Loucy (cell line): ENCODE results near the gene PDGFB.

Source experiments
- H2AFZ ChIP-seq: fragments of 200-600 bp; sonication (generic); 2 replicates; pipeline ENCODE4 v1.6.0; 2016; ENCODE audit warnings: antibody characterized with exemption, mild to moderate bottlenecking, low read length, moderate library complexity
- H3F3A ChIP-seq: fragments of 200-600 bp; 2 replicates; pipeline ENCODE4 v1.6.0; 2016; ENCODE audit warnings: antibody characterized with exemption, low read depth, mild to moderate bottlenecking
- H3K27me3 ChIP-seq: fragments of 200-600 bp; sonication (generic); 2 replicates; pipeline ENCODE4 v1.6.1; 2014; ENCODE audit warnings: low read length, mild to moderate bottlenecking; ENCODE audit not compliant: insufficient read depth, poor library complexity, severe bottlenecking
- H3K36me3 ChIP-seq: fragments of 200-600 bp; sonication (generic); 2 replicates; pipeline ENCODE4 v1.6.1; 2016; ENCODE audit warnings: low read length; ENCODE audit not compliant: insufficient read depth
- H3K4me1 ChIP-seq: fragments of 200-600 bp; sonication (generic); 2 replicates; pipeline ENCODE4 v1.5.1; 2014; ENCODE audit warnings: low read length, mild to moderate bottlenecking; ENCODE audit not compliant: insufficient read depth, poor library complexity, severe bottlenecking
- H3K4me2 ChIP-seq: fragments of 200-600 bp; sonication (generic); 2 replicates; pipeline ENCODE4 v1.6.0; 2014; ENCODE audit warnings: antibody characterized with exemption, low read length, low read depth, mild to moderate bottlenecking; ENCODE audit not compliant: poor library complexity, severe bottlenecking
- H3K4me3 ChIP-seq: fragments of 200-600 bp; sonication (generic); 2 replicates; pipeline ENCODE4 v1.5.1; 2014; ENCODE audit warnings: low read length, mild to moderate bottlenecking, mixed read lengths; ENCODE audit not compliant: poor library complexity, severe bottlenecking
- H3K79me2 ChIP-seq: fragments of 200-600 bp; sonication (generic); 2 replicates; pipeline ENCODE4 v1.6.1; 2014; ENCODE audit warnings: low read length; ENCODE audit not compliant: insufficient read depth
- H3K9ac ChIP-seq: fragments of 200-600 bp; sonication (generic); 2 replicates; pipeline ENCODE4 v1.6.0; 2014; ENCODE audit warnings: mild to moderate bottlenecking, low read depth, low read length, moderate library complexity; ENCODE audit not compliant: poor library complexity, severe bottlenecking
- H3K9me2 ChIP-seq: fragments of 200-600 bp; sonication (generic); replicated peaks from 2 replicates; pipeline ENCODE4 v1.6.1; 2016; ENCODE audit warnings: low read depth, low read length, mixed read lengths
- H3K9me3 ChIP-seq: fragments of 200-600 bp; sonication (generic); 2 replicates; pipeline ENCODE4 v1.6.1; 2014; ENCODE audit warnings: mild to moderate bottlenecking, antibody characterized with exemption, low read length, low read depth; ENCODE audit not compliant: insufficient read depth
- H4K20me1 ChIP-seq: fragments of 200-600 bp; sonication (generic); 2 replicates; pipeline ENCODE4 v1.6.0; 2014; ENCODE audit warnings: antibody characterized with exemption, low read length, mild to moderate bottlenecking; ENCODE audit not compliant: insufficient read depth, poor library complexity, severe bottlenecking
- EZH2phosphoT487 ChIP-seq: fragments of 200-600 bp; IDR thresholded peaks from 2 replicates; pipeline ENCODE4 v1.6.1; 2018; ENCODE audit warnings: antibody characterized with exemption, mild to moderate bottlenecking, moderate library complexity, borderline replicate concordance
- TF ChIP-seq, protein P1 (sequence below): fragments of 200-600 bp; sonication (generic); conservative IDR thresholded peaks from 2 replicates; pipeline ENCODE4 v1.5.1; 2014; ENCODE audit warnings: mild to moderate bottlenecking, antibody characterized with exemption, low read length

The PDGFB gene

DNA sequence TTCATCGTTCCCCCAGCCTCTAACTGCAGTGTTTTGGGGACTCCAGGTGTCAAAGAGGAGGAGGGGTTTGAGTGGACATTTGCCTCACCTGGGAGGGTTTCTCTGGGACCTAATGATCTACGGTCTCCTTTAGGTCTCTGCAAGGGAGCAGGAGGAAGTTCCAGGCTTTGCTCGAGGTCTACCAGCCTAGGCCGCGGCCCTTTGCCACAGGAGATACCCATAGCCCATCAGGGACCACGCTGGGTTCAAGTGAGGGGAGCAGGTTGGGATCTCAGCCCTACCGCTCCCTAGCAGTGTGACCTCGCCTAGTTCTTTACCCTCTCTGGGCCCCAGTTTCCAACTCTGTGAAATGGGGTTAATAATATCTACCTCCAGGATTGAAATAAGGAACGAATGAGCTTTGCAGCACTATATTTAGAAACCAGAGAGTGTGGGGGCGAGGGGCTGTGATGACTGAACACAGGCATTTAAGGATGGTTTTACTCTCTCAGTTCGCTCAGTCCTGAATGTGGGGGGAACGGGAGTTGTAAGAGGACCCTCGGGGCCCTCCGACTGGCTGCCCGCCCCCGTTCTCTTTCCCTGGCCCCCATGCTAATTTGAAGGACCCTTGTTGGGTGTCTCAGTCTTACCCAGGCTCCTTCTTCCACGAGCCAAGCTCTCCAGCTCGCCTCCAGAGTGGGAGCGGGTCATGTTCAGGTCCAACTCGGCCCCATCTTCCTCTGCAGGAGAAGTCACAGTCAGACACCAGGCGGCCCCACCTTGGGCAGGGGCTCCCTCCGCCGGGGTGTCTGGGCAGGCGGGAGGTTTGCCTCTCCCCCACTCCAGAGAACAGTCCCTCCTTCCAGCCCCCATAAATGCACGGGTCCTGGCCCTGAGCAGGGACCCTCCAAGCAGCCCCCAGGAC is 11.7 kb downstream of the PDGFB start:
- H3K27me3 ChIP-seq, result peaks cover 59% of the 10 kb centered on the region
- H3K9me3 ChIP-seq, result no peaks in the 10 kb centered on the region
- H3K9me2 ChIP-seq, result no peaks in the 10 kb centered on the region
- peaks cover 22% of the 10 kb centered on the region for H3K4me1 ChIP-seq
- no peaks in the 10 kb centered on the region for H4K20me1 ChIP-seq
- TF ChIP-seq EZH2phosphoT487, result no peak
- TF ChIP-seq, protein P1, sequence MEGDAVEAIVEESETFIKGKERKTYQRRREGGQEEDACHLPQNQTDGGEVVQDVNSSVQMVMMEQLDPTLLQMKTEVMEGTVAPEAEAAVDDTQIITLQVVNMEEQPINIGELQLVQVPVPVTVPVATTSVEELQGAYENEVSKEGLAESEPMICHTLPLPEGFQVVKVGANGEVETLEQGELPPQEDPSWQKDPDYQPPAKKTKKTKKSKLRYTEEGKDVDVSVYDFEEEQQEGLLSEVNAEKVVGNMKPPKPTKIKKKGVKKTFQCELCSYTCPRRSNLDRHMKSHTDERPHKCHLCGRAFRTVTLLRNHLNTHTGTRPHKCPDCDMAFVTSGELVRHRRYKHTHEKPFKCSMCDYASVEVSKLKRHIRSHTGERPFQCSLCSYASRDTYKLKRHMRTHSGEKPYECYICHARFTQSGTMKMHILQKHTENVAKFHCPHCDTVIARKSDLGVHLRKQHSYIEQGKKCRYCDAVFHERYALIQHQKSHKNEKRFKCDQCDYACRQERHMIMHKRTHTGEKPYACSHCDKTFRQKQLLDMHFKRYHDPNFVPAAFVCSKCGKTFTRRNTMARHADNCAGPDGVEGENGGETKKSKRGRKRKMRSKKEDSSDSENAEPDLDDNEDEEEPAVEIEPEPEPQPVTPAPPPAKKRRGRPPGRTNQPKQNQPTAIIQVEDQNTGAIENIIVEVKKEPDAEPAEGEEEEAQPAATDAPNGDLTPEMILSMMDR, result no peak
- no peaks in the 10 kb centered on the region for H3K36me3 ChIP-seq
- no peak overlapping the region for H3K4me3 ChIP-seq
- H3K9ac ChIP-seq, result no peak overlapping the region
- no peaks in the 10 kb centered on the region for H3K79me2 ChIP-seq
- H3F3A ChIP-seq, result no peaks in the 10 kb centered on the region
- no peak overlapping the region for H3K4me2 ChIP-seq
- H2AFZ ChIP-seq, result no peak overlapping the region

DNA sequence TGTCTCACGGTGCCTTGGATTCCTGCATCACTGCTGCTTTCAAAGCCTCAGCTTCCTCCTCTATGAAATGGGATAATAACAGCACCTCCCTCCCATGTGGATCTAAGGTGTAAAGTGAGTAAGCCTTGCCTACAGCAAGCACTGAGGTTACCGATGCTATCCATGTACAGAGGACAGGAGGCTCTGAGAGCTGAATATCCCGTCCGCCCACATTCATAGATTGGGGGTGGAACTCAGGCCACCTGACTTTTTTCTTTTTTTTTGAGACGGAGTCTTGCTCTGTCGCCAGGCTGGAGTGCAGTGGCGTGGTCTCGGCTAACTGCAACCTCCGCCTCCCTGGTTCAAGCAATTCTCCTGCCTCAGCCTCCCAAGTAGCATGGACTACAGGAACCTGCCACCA is 12.5 kb downstream of the PDGFB start:
- Histone ChIP-seq H3K9ac (no peak overlapping the region), H3K9me2 (no peaks in the 10 kb centered on the region), H3F3A (no peaks in the 10 kb centered on the region), H3K4me2 (no peak overlapping the region), H3K4me1 (peaks cover 22% of the 10 kb centered on the region), H3K4me3 (no peak overlapping the region), H3K79me2 (no peaks in the 10 kb centered on the region), H4K20me1 (no peaks in the 10 kb centered on the region), H3K36me3 (no peaks in the 10 kb centered on the region), H2AFZ (no peak overlapping the region), H3K27me3 (peaks cover 51% of the 10 kb centered on the region), H3K9me3 (no peaks in the 10 kb centered on the region)
- no peak for TF ChIP-seq EZH2phosphoT487
- TF ChIP-seq, protein P1, result no peak

- Histone ChIP-seq H3K4me2 (no peak overlapping the region), H3K36me3 (no peaks in the 10 kb centered on the region), H3K9me2 (no peaks in the 10 kb centered on the region), H3K4me1 (peaks cover 13% of the 10 kb centered on the region), H2AFZ (no peak overlapping the region), H3K79me2 (no peaks in the 10 kb centered on the region), H3K27me3 (peaks cover 47% of the 10 kb centered on the region), H3K9me3 (no peaks in the 10 kb centered on the region), H3F3A (no peaks in the 10 kb centered on the region), H3K9ac (no peak overlapping the region), H4K20me1 (no peaks in the 10 kb centered on the region), H3K4me3 (no peak overlapping the region)
- TF ChIP-seq, protein P1, result no peak
- TF ChIP-seq EZH2phosphoT487, result no peak
These were observed 13.4 kb downstream of the PDGFB start for GRCh38 chr22:39231197-39231950.
